HG02852 (cell line): Measurements from ENCODE around the gene PRDM1.
"Not testable (repeated sequence)": the region's sequence is repeated elsewhere in the genome, so short reads cannot be mapped to it uniquely, and the experiment has no call there.

Experiments used
- ATAC-seq: cut with Tn5 transposase; IDR thresholded peaks from one replicate; pipeline ENCODE4 v1.9.1; 2021; ENCODE audit warnings: mild to moderate bottlenecking, moderate library complexity; ENCODE audit not compliant: unreplicated experiment

Gene PRDM1

DNA sequence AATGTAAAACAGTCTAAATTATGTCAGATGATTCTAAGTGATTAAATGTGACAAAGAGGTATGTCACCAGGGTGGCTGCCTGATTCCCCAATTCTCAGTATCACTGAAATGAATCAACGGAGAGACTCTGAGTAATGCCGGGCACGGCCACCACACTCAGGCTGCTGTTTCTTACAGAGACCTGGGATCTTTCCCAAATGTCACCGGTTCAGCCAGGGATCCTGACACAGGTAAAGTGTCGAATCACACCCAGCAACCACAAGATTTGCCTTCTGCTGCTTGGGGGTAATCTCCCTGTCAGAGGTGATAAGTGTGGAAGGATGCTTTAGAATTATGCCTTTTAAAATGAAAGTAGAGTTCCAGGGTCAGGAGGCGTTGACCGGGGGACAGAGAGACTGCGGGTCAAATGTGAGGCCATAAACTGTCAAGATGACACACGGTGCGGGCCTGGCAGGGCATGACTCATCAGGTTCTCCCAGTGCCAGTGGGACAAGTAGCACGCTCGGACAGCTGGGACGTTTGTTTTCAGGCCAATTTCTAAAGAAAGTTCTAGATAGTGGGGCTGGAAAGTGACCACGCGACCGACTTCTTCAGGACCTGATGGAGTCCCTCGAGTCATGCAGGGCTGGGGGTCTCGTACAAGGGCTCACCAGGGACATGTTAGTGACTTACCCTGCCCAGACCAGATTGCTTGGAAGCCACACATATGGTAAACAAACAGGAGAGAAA lies 48.9 kb downstream of the PRDM1 start:
- no peak for ATAC-seq

DNA sequence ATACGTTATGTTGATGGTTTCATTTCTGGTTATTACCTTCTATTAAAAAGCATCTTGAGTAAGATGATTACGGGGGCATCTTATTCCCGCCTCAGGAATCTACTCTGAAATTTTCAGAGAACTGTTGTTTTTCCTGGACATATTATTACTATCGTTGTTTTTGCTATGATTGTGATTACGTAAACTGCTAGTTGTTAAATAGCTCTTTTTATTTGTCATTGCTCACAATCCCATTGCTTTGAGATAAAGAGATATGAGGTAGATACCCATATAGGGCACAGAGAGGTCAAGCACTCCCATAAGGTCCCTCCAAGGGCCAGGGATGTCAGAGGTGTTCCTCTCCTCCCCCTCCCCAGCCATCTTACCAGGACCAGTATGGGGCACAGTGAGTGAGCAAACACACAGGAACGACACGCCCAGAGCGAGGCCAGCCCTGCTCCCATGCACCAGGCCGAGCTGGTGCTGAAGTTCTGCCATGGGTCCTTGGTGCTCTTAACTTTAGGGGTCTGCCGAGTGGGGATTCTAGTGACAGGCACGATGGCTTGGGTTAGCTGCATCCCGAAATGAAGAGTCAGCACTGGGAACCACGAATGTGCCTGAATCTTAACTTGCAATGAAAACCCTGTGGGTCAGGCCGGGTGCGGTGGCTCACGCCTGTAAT lies 49.9 kb downstream of the PRDM1 start:
- no peak for ATAC-seq

DNA sequence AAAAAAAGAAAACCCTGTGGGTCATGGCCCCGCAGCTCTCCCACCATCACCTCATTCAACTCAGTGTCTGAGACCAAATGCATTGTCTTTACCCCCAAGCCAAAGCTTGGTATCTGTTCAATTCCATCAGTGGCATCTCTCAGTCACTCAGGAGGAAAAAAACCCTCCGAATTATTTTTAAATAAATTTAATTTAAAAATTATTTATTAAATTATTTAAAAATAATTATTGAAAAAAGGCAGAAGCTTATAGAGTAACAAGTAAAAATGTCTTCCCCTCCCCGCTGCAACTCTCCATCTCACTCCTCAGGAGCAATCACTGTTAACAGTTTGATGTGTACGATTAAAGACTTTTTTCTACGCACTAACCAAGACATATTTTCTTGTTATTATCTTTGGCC lies 50.7 kb downstream of the PRDM1 start:
- no peak for ATAC-seq

DNA sequence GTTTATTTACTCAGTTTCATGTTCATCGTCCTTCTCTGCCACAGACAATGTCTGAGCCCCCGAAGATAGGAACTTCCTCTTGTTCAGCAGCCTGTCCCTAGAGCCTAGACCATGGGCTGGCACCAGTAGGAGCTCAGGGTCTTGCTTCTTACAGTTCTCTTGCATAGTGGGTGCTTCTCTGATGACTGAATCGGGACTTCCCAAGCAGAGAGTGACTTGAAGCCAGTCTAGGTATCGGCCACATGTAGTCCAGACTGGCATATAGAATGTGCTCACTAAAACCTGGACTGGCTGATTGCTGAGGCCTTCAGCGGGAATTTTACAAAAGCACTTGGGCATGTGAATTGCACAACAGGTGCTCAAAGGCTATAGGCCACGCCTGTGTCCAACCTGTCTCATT lies 52.0 kb downstream of the PRDM1 start:
- no peak for ATAC-seq

DNA sequence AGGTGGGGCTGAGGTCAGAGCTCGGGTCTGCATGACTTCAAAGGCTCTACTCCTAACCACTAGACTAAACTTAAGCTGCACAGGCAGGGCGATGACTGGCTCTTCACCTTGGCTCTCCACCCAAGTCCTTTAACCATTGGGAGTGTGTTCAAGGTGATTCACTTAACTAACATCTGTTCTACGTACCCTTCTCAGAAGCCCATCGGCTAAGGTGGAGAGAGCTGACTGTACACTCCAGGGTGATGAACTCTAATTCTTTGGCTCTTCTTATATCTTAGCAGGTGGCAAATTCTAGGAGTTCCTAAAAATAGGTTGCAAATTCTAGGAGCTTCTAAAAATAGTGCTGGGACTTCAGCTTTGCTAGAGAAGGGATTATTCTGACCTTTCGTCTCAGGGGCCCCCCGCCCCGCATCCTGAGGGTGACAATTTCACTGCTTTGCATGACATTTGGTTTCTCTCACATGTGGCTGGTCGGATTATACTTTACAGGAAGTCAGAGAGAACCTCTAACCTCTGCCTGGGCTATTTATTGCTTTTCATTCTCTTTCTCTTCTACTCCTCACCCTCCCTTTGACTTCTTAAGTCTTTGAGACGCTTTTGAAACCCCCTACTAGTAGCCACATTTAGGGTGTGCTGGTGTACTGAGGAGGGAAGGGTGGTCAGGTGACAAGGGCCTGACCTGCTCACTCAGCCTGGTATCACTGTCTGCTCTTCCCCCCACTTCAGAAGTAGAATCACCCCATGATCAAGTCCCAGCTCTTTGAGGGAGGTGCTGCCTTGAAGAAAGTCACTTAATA lies 55.5 kb downstream of the PRDM1 start:
- ATAC-seq = peak; percentile 75

DNA sequence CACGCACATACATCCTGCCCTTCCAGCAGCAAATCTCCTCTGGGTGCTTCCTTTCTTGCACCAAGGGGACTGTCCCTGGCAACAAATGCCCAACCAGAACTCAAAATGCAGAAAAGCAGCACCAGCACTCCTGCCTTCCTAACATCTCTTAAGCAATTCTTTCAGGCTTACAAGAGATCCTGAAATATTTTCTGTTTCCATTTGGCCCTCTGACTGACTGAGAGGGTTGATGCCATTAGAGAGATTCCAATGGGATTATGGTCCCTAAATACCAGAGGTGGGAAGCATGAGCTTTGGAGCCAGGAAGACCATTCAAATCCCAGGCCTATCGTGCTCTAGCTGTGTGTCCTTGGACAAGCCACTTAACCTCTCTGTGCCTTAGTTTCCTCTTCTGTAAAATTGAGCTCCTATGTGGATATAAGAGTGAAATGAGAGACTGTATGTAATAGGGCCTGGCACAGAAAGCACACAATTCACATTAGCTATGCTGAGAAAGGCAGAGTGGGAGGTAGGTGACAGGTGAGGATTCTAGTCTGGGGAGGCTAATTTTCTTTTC lies 56.8 kb downstream of the PRDM1 start:
- ATAC-seq = no peak

DNA sequence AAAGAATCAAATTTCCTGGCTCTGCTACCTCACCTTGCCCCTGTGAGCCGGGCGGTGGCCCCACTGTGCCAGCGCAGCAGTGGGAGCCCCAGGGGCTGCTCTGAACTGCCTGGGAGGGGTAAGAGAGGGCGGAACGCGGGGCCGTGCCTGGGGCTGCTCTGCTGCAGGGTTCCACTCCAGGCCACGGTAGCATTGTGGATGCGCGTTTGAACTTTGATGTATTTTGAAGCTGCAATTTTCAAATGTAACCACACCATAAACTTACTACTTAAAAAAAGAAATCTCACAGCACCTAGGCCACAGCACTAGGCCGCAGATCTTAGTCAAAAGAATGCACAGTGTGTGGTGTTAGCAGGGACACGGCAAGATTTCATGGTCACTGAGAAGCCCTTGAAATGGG lies 57.5 kb downstream of the PRDM1 start:
- no peak for ATAC-seq

DNA sequence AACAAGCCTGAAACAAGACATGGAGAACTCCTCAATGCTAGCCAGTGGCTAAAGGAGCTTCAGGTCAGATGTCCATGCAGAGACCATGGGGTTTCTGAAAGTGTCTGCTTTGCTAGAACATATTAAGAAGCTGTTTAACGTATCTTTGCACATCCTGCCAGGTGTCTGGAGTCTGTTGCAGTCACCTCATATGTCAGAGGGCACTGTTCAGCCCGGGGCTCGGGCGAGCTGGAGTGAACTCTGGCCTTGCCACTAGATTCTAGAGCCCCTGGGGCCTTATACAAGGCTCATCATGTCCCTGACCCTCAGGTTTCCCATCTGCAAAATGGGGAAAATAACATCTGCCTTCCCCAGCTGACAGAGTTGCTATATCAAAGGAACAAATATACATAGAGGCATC lies 59.0 kb downstream of the PRDM1 start:
- no peak for ATAC-seq

DNA sequence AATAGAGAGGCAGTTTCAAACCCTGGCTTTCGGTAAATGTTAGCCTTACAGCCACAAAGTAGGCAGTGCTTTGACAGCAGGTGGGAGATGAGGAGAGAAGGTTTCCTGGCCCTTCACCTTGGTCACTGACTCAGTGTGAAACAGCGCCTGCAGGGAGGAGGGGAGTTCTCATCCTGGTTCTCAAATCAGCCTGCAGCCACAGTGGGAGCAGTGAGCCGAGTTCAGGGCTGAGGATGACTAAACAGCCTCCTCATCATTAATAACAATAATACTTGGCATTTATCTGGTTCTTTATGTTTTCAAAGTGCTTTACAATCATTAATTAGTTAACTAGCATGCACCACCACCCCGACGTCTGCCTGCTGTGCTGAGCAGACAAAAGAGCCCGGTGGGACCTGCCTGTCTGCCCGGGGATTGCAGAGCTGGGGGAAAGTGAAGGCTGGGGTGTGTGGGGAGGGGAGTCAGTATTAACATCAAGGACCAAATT lies 59.6 kb downstream of the PRDM1 start:
- peak; percentile 43 for ATAC-seq

DNA sequence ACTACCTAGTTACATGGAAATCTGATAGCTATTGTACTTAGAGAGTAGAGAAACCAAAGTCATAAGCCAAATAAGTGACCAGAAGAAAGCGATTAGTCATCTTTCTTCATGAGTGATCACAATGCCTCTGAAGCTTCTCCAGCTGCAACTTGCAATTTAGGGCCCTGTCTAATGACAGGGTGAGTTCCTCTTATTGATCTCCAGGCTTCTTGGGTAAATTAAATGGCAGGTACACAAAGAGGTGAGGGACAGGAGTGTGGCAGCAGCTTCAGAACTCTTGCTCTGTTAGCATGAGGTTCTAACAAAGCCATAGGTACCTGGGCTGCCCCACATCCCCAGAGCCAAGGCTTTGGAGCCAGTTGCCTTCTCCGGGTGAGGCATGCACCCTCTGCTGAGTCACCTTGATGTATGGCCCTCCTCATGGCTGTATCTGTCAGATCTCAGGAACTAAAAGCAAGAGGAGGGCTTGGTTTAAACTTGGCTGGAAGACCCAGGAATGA lies 60.8 kb downstream of the PRDM1 start:
- ATAC-seq = peak; percentile 35

DNA sequence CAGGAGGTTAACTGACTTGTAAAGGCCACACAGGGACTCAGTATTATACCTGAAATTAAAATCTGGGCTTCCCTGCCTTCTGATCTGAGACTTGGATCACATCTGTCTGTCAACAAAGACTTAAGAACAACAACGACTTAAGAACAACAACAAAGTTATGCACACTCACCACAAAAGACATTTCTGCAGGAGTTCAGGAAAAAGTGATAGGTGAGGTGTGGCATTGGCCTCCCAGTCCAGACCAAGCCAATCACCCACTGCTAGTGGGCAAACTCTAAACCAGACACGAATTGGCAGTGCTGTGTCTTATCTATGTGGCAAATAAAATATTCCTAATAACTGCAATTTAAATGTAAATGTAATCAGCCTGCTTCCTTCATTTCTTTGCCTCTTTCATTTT lies 61.3 kb downstream of the PRDM1 start:
- ATAC-seq = no peak

DNA sequence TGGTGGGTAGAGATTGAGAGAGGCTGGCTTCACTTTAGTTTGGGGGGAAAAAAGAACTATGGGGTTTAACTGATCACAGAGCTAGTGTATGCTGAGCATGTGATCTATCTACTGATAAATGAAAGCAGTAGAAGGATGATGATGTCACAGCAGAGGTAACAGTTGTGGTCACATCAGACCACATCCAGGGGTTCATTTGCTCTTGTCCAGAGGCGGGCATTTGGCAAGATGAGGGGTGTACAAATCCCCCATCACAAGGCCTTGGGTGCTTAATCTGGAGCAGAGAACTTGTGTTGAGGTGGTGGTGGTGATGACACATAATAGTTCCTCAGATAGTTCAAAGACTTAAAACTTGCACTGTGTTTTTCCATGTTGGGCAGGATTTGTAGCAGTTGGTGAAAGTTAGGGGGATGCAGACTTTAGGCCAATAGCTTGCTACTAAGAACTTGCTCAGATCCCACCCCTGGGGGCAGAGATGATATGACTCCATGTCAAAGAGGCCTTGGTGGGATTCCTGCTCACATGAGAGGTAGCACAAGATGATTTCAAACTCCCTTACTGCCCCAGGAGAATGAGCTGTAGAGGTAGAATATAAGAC lies 63.4 kb downstream of the PRDM1 start:
- no peak for ATAC-seq

DNA sequence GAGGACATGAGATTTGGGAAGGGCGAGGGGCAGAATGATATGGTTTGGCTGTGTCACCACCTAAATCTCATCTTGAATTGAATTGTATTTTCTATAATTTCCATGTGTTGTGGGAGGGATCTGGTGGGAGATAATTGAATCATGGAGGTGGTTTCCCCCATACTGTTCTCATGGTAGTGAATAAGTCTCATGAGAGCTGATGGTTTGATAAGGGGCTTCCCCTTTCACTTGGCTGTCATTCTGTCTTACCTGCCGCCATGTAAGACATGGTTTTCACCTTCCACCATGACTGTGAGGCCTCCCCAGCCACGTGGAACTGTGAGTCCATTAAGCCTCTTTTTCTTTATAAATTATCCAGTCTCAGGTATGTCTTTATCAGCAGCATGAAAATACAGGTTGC lies 66.3 kb downstream of the PRDM1 start:
- not testable (repeated sequence) for ATAC-seq

DNA sequence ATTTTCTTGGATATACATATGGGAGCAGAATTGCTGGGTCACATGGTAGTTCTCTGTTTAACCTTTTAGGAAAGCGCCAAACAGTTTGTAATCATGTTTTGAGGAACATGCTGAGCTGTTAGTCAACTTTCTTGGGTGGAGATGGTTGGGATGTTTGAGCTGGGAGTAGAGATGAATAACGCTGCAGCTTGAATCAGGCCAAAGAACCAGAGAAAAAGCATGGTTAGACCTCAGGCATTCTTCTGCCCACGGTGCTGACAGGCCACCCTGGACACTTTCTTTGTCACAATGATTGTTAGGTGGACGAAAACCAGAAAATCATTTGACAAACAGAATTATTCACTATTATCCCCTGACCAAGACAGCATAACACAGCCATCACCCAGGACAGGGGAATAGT lies 66.8 kb downstream of the PRDM1 start:
- no peak for ATAC-seq

DNA sequence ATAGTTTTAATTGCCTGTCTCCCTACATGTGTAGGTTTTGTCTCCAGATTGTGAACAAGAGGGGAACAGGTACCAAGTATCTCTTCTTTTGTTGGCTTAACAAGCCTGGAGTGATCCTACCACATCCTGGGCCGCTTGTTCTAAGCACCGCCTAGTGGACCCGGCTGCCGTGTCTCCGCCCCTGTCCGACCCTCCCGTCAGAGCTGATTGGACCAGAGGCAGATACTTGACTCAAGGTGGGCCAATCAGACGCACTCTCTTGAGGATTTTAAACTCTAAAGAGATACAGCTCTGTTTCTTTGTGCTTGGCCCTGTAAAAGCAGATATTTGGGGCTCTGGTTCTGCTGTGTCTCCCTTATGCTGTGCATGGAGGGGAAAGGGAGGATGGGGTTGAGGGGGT lies 68.2 kb downstream of the PRDM1 start:
- no peak for ATAC-seq

DNA sequence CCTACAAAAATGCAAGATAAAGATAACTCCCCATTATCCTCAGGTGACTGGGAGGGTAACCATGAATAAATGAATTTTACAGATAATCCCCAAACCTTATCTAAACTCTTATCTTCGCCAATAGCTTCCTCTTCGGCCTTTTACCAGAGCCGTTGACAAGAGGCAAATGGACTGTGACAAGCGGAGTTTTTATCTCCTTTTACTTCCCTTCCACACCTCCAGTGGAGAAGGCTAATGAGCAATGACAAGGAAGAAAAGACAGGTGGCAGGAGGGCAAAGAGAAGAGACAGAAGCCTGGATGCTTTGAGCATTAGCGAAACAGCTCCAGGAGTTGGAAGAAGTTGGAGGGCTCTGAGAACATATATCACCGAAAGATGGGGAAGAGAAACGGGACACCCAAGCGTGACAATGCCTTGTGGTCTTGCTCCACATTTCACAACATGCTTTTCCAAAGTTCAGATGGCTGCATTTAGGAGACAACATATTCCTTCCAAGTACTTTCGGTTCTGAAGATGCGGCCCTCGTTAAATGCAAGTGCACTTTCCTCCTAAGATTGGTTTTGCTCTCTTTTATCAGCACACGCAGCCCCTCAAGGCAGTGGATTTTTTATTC lies 69.2 kb downstream of the PRDM1 start:
- ATAC-seq = no peak

DNA sequence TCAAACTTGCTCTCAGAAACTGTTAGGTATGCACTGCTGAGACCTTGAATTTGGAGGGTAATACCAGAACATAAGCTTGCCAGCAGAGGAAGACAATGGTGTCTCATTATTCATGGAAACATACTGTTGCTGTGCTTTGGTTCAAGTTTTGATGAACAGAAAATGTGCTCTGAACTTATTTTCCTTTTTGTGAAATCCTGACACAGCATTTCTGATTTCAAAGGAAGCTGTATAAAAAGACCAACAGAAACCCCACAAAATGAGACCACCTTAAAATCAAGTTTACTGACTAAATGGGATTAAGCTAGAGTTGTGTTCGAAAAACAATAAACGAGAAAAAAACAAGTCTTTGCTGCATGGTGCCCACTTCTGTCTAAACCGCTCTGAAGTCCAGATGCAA lies 70.3 kb downstream of the PRDM1 start:
- ATAC-seq = no peak

DNA sequence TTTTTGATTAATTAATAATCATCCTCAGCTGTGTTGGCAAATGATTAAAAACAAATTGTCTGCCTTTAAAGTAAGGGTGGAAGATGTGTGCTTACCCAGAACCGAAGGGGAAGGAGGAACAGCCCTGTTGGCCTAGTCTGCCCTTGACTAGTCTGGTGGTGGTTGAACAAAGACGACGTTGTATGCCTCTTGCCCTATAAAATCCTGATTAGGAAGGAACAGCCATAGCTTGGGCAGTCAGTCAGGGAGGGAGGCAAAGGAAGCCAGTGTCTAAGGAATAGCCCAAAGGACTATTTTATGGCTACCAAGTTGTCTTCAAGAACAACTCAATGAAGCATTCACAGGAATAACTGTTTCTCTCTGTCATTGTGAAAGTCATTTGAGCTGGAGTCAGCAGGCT lies 70.7 kb downstream of the PRDM1 start:
- ATAC-seq = no peak

DNA sequence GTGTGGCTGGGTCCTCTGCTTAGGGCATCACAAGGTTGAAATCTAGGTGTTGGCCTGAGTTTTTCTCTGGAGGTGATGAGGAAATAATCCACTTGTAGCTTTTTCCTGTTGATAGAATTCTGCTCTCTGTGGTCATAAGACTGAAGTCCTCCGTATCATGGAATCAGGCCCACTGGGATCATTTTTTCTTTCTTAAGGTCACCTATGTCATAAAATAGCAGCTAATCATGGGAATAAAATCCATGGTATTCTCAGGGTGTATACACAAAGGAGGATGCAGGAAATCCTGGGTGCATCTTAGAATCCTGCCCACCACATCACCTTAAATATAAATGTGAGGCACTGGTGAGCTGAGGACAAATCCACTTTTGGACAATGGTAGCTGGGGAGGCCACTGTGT lies 72.7 kb downstream of the PRDM1 start:
- ATAC-seq = no peak
